Transverse colon (tissue), 4 donors: Measurements from ENCODE around the gene BTG2. TPM values are rescaled to one million over a fixed set of nuclear protein-coding genes. Genes with fewer than 3 reads are reported as not detected.

Experiments
- DNase-seq: peaks from one replicate; pipeline ENCODE4 v3.0.0-alpha.2; 2019
- H3K27ac ChIP-seq, 4 donors: fragments of 200-600 bp; sonication (generic); 2 replicates each; pipeline ENCODE4 v1.5.1; 2016 to 2018; ENCODE audit warnings: inconsistent platforms in 4 of 4
- H3K27me3 ChIP-seq: fragments of 200-600 bp; sonication (generic); 2 replicates; pipeline ENCODE4 v1.5.1; 2017; ENCODE audit warnings: inconsistent platforms
- H3K36me3 ChIP-seq, 4 donors: fragments of 200-600 bp; sonication (generic); 2 replicates each; pipeline ENCODE4 v1.5.1; 2017 to 2019; ENCODE audit warnings: inconsistent platforms in 4 of 4
- H3K4me1 ChIP-seq, 4 donors: fragments of 200-600 bp; sonication (generic); 2 replicates each; pipeline ENCODE4 v1.5.1; 2017 to 2020; ENCODE audit warnings: inconsistent platforms in 4 of 4
- H3K4me3 ChIP-seq, 4 donors: fragments of 200-600 bp; sonication (generic); 1 replicate in 1 of 4; 2 replicates in 3 of 4; pipeline versions ENCODE4 v1.5.1 to v1.6.1; 2017 to 2019; ENCODE audit warnings: inconsistent platforms in 4 of 4
- H3K9me3 ChIP-seq, 2 donors: fragments of 200-600 bp; sonication (generic); 2 replicates each; pipeline ENCODE4 v1.5.1; 2017 to 2019; ENCODE audit warnings: inconsistent platforms in 2 of 2
- EP300 ChIP-seq: sonication (generic); formaldehyde crosslinking; IDR thresholded peaks from one replicate; pipeline ENCODE4 v1.6.1; 2017; ENCODE audit warnings: antibody characterized with exemption, low read depth
- POLR2A ChIP-seq: fragments of 450-650 bp; IDR thresholded peaks from one replicate; pipeline ENCODE4 v1.6.1; 2016; ENCODE audit warnings: antibody characterized with exemption, mild to moderate bottlenecking, moderate library complexity
- POLR2AphosphoS5 ChIP-seq, 3 donors: sonication (generic); formaldehyde crosslinking; IDR thresholded peaks; one replicate each; pipeline ENCODE4 v1.6.1; 2016; ENCODE audit warnings: antibody characterized with exemption in 3 of 3
- WGBS, 2 donors: methylation state at CpG; one replicate each; pipeline ENCODE4 v1.1.5; 2018; ENCODE audit warnings: low coverage in 1 of 2; 5-methylcytosine and 5-hydroxymethylcytosine counted together
- in situ Hi-C, 4 donors: fragments of 200-750 bp; cut with MboI; loops; one replicate each; pipeline versions ENCODE4 v1.15.0 to v1.15.1; 2017; ENCODE audit warnings: low sequenced_read_pairs in 3 of 4, low pct_ligation_motif_present in 1 of 4, low pct_unique_long_range_greater_than_20kb in 1 of 4
- intact Hi-C: fragments of 100-400 bp; cut with DNase I; formaldehyde crosslinking; loops from one replicate; pipeline ENCODE4 v1.15.1; 2023; ENCODE audit warnings: low total_unique reads
- total RNA-seq, 4 donors: library from RNA; depleted of rRNA; stranded (reverse); fragments of >200 nt; gene quantifications; one replicate each; pipeline ENCODE4 v1.1.0, GENCODE V29; 2016
- TF ChIP-seq, protein P1 (sequence below), 5 experiments: fragments of 200-600 bp in 3 of 5; fragments of 450-650 bp in 2 of 5; sonication (generic) in 3 of 5; IDR thresholded peaks; 1 replicate in 2 of 5; 2 replicates in 3 of 5; pipeline ENCODE4 v1.5.1; 2016 to 2017; ENCODE audit warnings: antibody characterized with exemption in 5 of 5, inconsistent platforms in 3 of 5, mild to moderate bottlenecking in 2 of 5, moderate library complexity in 1 of 5

BTG2 gene
- total RNA-seq, 4 donors from 2014 or later, result 98.9 to 144 (median 142) TPM

DNA sequence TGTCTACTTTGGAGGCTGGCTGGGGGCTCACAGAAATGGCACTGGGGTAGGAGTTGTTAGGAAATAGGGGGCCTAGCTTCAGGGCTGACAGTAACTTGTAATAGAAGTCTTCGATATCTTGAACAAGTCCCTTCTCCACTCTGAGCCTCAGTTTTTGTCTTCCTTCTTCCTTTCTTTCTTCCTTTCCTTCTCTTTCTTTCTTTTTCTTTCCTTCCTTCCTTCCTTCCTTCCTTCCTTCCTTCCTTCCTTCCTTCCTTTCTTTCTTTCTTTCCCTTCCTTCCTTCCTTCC, 12.9 kb downstream of the BTG2 start:
- peak overlapping the region; percentile 75 to 84 (median 78) for H3K27ac ChIP-seq
- no peak for TF ChIP-seq POLR2AphosphoS5 (IDR thresholded peaks at IDR 0.05)
- no peak for TF ChIP-seq POLR2A
- TF ChIP-seq, protein P1, sequence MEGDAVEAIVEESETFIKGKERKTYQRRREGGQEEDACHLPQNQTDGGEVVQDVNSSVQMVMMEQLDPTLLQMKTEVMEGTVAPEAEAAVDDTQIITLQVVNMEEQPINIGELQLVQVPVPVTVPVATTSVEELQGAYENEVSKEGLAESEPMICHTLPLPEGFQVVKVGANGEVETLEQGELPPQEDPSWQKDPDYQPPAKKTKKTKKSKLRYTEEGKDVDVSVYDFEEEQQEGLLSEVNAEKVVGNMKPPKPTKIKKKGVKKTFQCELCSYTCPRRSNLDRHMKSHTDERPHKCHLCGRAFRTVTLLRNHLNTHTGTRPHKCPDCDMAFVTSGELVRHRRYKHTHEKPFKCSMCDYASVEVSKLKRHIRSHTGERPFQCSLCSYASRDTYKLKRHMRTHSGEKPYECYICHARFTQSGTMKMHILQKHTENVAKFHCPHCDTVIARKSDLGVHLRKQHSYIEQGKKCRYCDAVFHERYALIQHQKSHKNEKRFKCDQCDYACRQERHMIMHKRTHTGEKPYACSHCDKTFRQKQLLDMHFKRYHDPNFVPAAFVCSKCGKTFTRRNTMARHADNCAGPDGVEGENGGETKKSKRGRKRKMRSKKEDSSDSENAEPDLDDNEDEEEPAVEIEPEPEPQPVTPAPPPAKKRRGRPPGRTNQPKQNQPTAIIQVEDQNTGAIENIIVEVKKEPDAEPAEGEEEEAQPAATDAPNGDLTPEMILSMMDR (IDR thresholded peaks at IDR 0.05), result no peak
- in situ Hi-C loops, result no loop called here

GRCh38 chr1:203320591-203321272, 15.4 kb downstream of the BTG2 start:
- in situ Hi-C loops, result no loop called here
- DNase-seq, result peak; percentile 87
- H3K27me3 ChIP-seq, result no peaks in the 10 kb centered on the region
- H3K9me3 ChIP-seq, result no peaks in the 10 kb centered on the region
- intact Hi-C loops, result no loop called here
- TF ChIP-seq EP300 (no peak), POLR2AphosphoS5 (IDR thresholded peaks at IDR 0.05) (peak; percentile 63 to 85 (median 69)), POLR2A (peak; percentile 21)
- peaks cover 61 to 86% (median 74%) of the 10 kb centered on the region in 4 donors for H3K4me1 ChIP-seq
- H3K36me3 ChIP-seq, result no peaks in the 10 kb centered on the region
- H3K4me3 ChIP-seq, result no peak overlapping the region
- 22 to 33% methylated on average over 3 to 6 of the region's 6 CpGs for WGBS, 2 donors
- peak overlapping the region; percentile 95 to 99 (median 96) for H3K27ac ChIP-seq

More for the DNA sequence above, 12.9 kb downstream of the BTG2 start:
- 80 to 82% methylated on average over 1 of the region's 1 CpG for WGBS, 2 donors
- no peaks in the 10 kb centered on the region for H3K27me3 ChIP-seq
- H3K4me1 ChIP-seq, result peaks cover 36 to 63% (median 50%) of the 10 kb centered on the region in 4 donors
- intact Hi-C loops, result no loop called here
- H3K9me3 ChIP-seq, result no peaks in the 10 kb centered on the region
- no peak overlapping the region for H3K4me3 ChIP-seq
- no peak for DNase-seq
- H3K36me3 ChIP-seq, result no peaks in the 10 kb centered on the region

DNA sequence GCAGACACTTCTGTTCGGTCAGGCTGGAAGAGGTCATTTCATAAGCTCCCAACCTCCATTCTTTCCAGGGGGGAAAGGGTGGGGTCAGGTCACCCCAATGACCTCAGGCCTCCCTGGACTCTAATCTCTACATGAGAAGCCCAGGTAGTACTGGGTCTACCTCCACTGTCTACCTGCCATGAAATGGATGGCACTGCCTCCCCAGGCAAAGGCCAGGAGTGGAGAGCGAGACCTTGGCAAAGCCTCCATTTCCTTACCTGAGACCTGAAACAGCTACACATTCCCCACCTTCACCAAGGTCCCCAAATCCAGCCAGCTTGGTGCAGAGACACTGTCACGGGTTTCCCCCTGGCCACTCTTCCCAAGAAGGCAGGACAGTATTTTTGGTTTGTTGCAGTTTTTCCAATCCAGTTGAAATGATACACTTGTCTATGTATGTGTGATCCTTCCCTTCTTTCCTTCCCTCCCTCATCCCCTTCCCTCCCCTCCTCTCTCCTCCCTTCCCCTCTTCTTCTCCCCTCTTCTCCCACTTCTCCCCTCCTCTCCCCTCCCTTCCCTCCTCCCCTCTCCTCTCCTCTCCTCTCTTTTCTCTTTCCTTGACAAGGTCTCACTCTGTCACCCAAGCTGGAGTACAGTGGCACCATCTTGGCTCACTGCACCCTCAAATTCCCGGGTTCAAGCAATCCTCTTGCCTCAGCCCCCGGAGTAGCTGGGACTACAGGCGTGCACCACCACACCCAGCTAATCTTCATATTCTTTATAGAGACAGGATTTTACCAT, 16.1 kb downstream of the BTG2 start:
- WGBS, 2 donors, result 30 to 49% methylated on average over 2 to 6 of the region's 6 CpGs
- no peak overlapping the region for H3K4me3 ChIP-seq
- no peak for TF ChIP-seq POLR2AphosphoS5 (IDR thresholded peaks at IDR 0.05)
- no peak for TF ChIP-seq POLR2A
- TF ChIP-seq, protein P1 (IDR thresholded peaks at IDR 0.05), result no peak
- no peak for TF ChIP-seq EP300
- no peaks in the 10 kb centered on the region for H3K9me3 ChIP-seq
- no peaks in the 10 kb centered on the region for H3K27me3 ChIP-seq
- DNase-seq, result no peak
- peaks cover 65 to 86% (median 75%) of the 10 kb centered on the region in 4 donors for H3K4me1 ChIP-seq
- intact Hi-C loops, result no loop called here
- H3K36me3 ChIP-seq, result no peaks in the 10 kb centered on the region
- H3K27ac ChIP-seq, result peak overlapping the region; percentile 95 to 99 (median 96)
- in situ Hi-C loops, result no loop called here

- TF ChIP-seq, protein P1 (IDR thresholded peaks at IDR 0.05), result no peak
- TF ChIP-seq EP300, result peak; percentile 32
- no peak for TF ChIP-seq POLR2A
- peak; percentile 21 to 72 (median 29) for TF ChIP-seq POLR2AphosphoS5 (IDR thresholded peaks at IDR 0.05)
- Histone ChIP-seq H3K36me3 (no peaks in the 10 kb centered on the region), H3K9me3 (no peaks in the 10 kb centered on the region), H3K4me3 (no peak overlapping the region), H3K27me3 (no peaks in the 10 kb centered on the region), H3K27ac (peak overlapping the region; percentile 95 to 99 (median 96)), H3K4me1 (peaks cover 66 to 82% (median 75%) of the 10 kb centered on the region in 4 donors)
- intact Hi-C loops, result no loop called here
- in situ Hi-C loops, result no loop called here
- peak; percentile 31 for DNase-seq
These were observed 17.3 kb downstream of the BTG2 start for GRCh38 chr1:203322500-203323179.
